Stimulated activated CD4-positive, alpha-beta T cell treated with anti-CD3 and anti-CD28 coated beads, Interleukin-15, amount 100 ng/mL, for 48 hours (primary cell): ENCODE results near the gene NELL1.
"Not testable (repeated sequence)": the region's sequence is repeated elsewhere in the genome, so short reads cannot be mapped to it uniquely, and the experiment has no call there.

Source experiments
- DNase-seq, 2 donors: peaks; one replicate each; pipeline ENCODE4 v3.0.0-alpha.2; 2020; ENCODE audit warnings: low read depth in 2 of 2

Gene NELL1

GRCh38 chr11:21205205-21205604, 535.8 kb downstream of the NELL1 start:
- DNase-seq: no peak

- no peak for DNase-seq
These were observed 556.5 kb downstream of the NELL1 start for GRCh38 chr11:21225860-21226259.

GRCh38 chr11:21229224-21229623, 559.8 kb downstream of the NELL1 start:
- no peak for DNase-seq

- DNase-seq: no peak
These were observed 580.8 kb downstream of the NELL1 start for GRCh38 chr11:21250196-21250595.

- no peak for DNase-seq
These were observed 584.7 kb downstream of the NELL1 start for GRCh38 chr11:21254055-21254454.

GRCh38 chr11:21254790-21255189, 585.4 kb downstream of the NELL1 start:
- no peak for DNase-seq

GRCh38 chr11:21257461-21257860, 588.1 kb downstream of the NELL1 start:
- no peak for DNase-seq

- no peak for DNase-seq
These were observed 589.0 kb downstream of the NELL1 start for GRCh38 chr11:21258414-21258813.

- DNase-seq: no peak
These were observed 590.7 kb downstream of the NELL1 start for GRCh38 chr11:21260101-21260500.

- DNase-seq: no peak
These were observed 593.6 kb downstream of the NELL1 start for GRCh38 chr11:21262992-21263391.

- DNase-seq: no peak
These were observed 594.7 kb downstream of the NELL1 start for GRCh38 chr11:21264125-21264524.

GRCh38 chr11:21268036-21268435, 598.6 kb downstream of the NELL1 start:
- DNase-seq: no peak

- DNase-seq: not testable (repeated sequence)
These were observed 602.8 kb downstream of the NELL1 start for GRCh38 chr11:21272139-21272538.

- DNase-seq: no peak
These were observed 609.5 kb downstream of the NELL1 start for GRCh38 chr11:21278840-21279239.

GRCh38 chr11:21285104-21285503, 615.7 kb downstream of the NELL1 start:
- DNase-seq: no peak

GRCh38 chr11:21289686-21290085, 620.3 kb downstream of the NELL1 start:
- DNase-seq: no peak

- DNase-seq: no peak
These were observed 626.1 kb downstream of the NELL1 start for GRCh38 chr11:21295508-21295907.

- DNase-seq: no peak
These were observed 632.6 kb downstream of the NELL1 start for GRCh38 chr11:21301981-21302380.

- no peak for DNase-seq
These were observed 637.5 kb downstream of the NELL1 start for GRCh38 chr11:21306739-21307358.

GRCh38 chr11:21307874-21308273, 638.5 kb downstream of the NELL1 start:
- DNase-seq: no peak

GRCh38 chr11:21316591-21316990, 647.2 kb downstream of the NELL1 start:
- DNase-seq: no peak

- no peak for DNase-seq
These were observed 651.7 kb downstream of the NELL1 start for GRCh38 chr11:21321072-21321471.

- DNase-seq: no peak
These were observed 652.1 kb downstream of the NELL1 start for GRCh38 chr11:21321530-21321929.

- no peak for DNase-seq
These were observed 654.2 kb downstream of the NELL1 start for GRCh38 chr11:21323617-21324016.
